Measurements from ENCODE around the gene CD22.
A peak's percentile ranks its signal among the peaks of the same experiment; 100 is the strongest.

GRCh38 chr19:35306473-35307246 is 22.3 kb upstream of the CD22 start:
- TF ChIP-seq CTCF (IDR thresholded peaks at IDR 0.05; ENCODE audit: insufficient read depth, low read length, poor library complexity, severe bottlenecking) (peak; percentile 34), EZH2phosphoT487 (conservative IDR thresholded peaks at IDR 0.05; ENCODE audit: low read length) (no peak)

Data from SU-DHL-6 (cell line).